CD4-positive, alpha-beta T cell (primary cell): ENCODE data around the gene TLR6. TPM values are rescaled to one million over a fixed set of nuclear protein-coding genes. Genes with fewer than 3 reads are reported as not detected.

Source experiments
- ATAC-seq: fragments of 200-7000 bp; cut with Tn5 transposase; one replicate; pipeline ENCODE4 v1.10.0; 2022; ENCODE audit warnings: mild to moderate bottlenecking; ENCODE audit not compliant: poor library complexity
- CTCF ChIA-PET: fragments of 350-600 bp; sonication (Branson Sonifier 250); formaldehyde crosslinking; loops from one replicate; lab custom pipeline; 2021; ENCODE audit warnings: antibody characterized with exemption, inconsistent platforms; lab: Charles Lee
- POLR2A ChIA-PET: fragments of 350-600 bp; sonication (Branson Sonifier 250); formaldehyde crosslinking; loops from one replicate; lab custom pipeline; 2021; ENCODE audit warnings: antibody characterized with exemption, inconsistent platforms; lab: Charles Lee
- DNase-seq, 14 experiments: peaks; one replicate each; pipeline ENCODE4 v3.0.0-alpha.2; 2013 to 2020; ENCODE audit warnings: mixed read lengths in 2 of 14
- H3K27ac ChIP-seq, 2 donors: one replicate each; pipeline versions ENCODE4 v1.5.1 to v1.7.0; 2013; ENCODE audit warnings: low read length in 2 of 2, low read depth in 1 of 2, mild to moderate bottlenecking in 1 of 2
- H3K27me3 ChIP-seq, 2 experiments: 1 replicate in 1 of 2; 2 replicates in 1 of 2; pipeline versions ENCODE4 v1.6.1 to v1.7.0; 2013; ENCODE audit warnings: low read length in 2 of 2, control low read depth in 1 of 2, mild to moderate bottlenecking in 1 of 2, moderate library complexity in 1 of 2; ENCODE audit not compliant: insufficient read depth in 2 of 2, control insufficient read depth in 1 of 2
- H3K36me3 ChIP-seq: one replicate; pipeline ENCODE4 v1.6.1; 2013; ENCODE audit warnings: low read length, control low read depth; ENCODE audit not compliant: insufficient read depth
- H3K4me1 ChIP-seq: one replicate; pipeline ENCODE4 v1.6.1; 2013; ENCODE audit warnings: low read length, control low read depth; ENCODE audit not compliant: insufficient read depth
- H3K4me3 ChIP-seq: one replicate; pipeline ENCODE4 v1.5.1; 2013; ENCODE audit warnings: mild to moderate bottlenecking, low read length, moderate library complexity
- H3K9me3 ChIP-seq, 2 experiments: 1 replicate in 1 of 2; 2 replicates in 1 of 2; pipeline versions ENCODE4 v1.6.1 to v1.7.0; 2013; ENCODE audit warnings: low read length in 2 of 2, mild to moderate bottlenecking in 2 of 2, control low read depth in 1 of 2, moderate library complexity in 1 of 2; ENCODE audit not compliant: control insufficient read depth in 1 of 2, insufficient read depth in 1 of 2
- H3K27ac Mint-ChIP-seq: one replicate; pipeline ENCODE4 v1.8.0; 2020; ENCODE audit warnings: mixed read lengths
- H3K27me3 Mint-ChIP-seq: one replicate; pipeline ENCODE4 v1.8.0; 2021; ENCODE audit warnings: mixed read lengths
- H3K36me3 Mint-ChIP-seq: one replicate; pipeline ENCODE4 v1.8.0; 2021; ENCODE audit warnings: low read depth, mixed read lengths
- H3K4me1 Mint-ChIP-seq: one replicate; pipeline ENCODE4 v1.8.0; 2021; ENCODE audit warnings: low read depth, mixed read lengths
- H3K4me3 Mint-ChIP-seq: one replicate; pipeline ENCODE4 v1.8.0; 2020; ENCODE audit warnings: mild to moderate bottlenecking, mixed read lengths
- H3K9me3 Mint-ChIP-seq: one replicate; pipeline ENCODE4 v1.8.0; 2020; ENCODE audit warnings: mixed read lengths
- CTCF ChIP-seq: fragments of 200-600 bp; IDR thresholded peaks from one replicate; pipeline ENCODE4 v1.8.0; 2022; ENCODE audit warnings: antibody characterized with exemption, mild to moderate bottlenecking
- intact Hi-C, 2 experiments: fragments of 100-400 bp; cut with DNase I in 1 of 2; cut with micrococcal nuclease in 1 of 2; formaldehyde crosslinking; loops; one replicate each; pipeline versions ENCODE4 v1.15.1 to v1.9.0; 2023 to 2025; cut with DNase I, micrococcal nuclease
- microRNA-seq: library from miRNA; unstranded; fragments of <30 nt; microRNA quantifications from one replicate; pipeline ENCODE4 v1.2.0, GENCODE V29; 2021; ENCODE audit warnings: borderline microRNAs expressed, borderline replicate concordance
- total RNA-seq, 174 experiments: library from RNA in 2 of 174; stranded (reverse) in 2 of 174; gene quantifications; one replicate each; pipeline ENCODE4 v1.2.3 and lab custom pipeline; 2021 to 2026

TLR6 gene
- total RNA-seq, 2 experiments from 2014 or later = 0.69 to 1.3 TPM

GRCh38 chr4:38775326-38775725 lies 81.3 kb downstream of the TLR6 start:
- peaks cover 13% of the 10 kb centered on the region for H3K9me3 Mint-ChIP-seq
- no peaks in the 10 kb centered on the region for H3K27me3 Mint-ChIP-seq
- no peak for TF ChIP-seq CTCF
- no peaks in the 10 kb centered on the region for H3K4me1 Mint-ChIP-seq
- POLR2A ChIA-PET = interaction anchor here (0.6 kb wide), 1 partner anchor 456 kb away, joined by 3 read pairs; no protein-coding TSS in a partner anchor
- no peak overlapping the region for H3K4me3 Mint-ChIP-seq
- Histone ChIP-seq H3K4me1 (no peaks in the 10 kb centered on the region), H3K4me3 (no peak overlapping the region), H3K27me3 (no peaks in the 10 kb centered on the region), H3K9me3 (no peaks in the 10 kb centered on the region), H3K36me3 (no peaks in the 10 kb centered on the region), H3K27ac (no peak overlapping the region)
- DNase-seq (no peak), ATAC-seq (no peak)
- H3K27ac Mint-ChIP-seq = no peak overlapping the region
- no peaks in the 10 kb centered on the region for H3K36me3 Mint-ChIP-seq
- CTCF ChIA-PET = no interaction called here
- intact Hi-C loops = no loop called here

- no peak overlapping the region for H3K27ac Mint-ChIP-seq
- H3K27ac ChIP-seq = no peak overlapping the region
- H3K4me3 Mint-ChIP-seq = no peak overlapping the region
- ATAC-seq (no peak), DNase-seq (no peak)
- TF ChIP-seq CTCF = no peak
- H3K36me3 ChIP-seq = no peaks in the 10 kb centered on the region
- H3K9me3 ChIP-seq = no peaks in the 10 kb centered on the region
- H3K4me1 Mint-ChIP-seq = no peaks in the 10 kb centered on the region
- no peaks in the 10 kb centered on the region for H3K4me1 ChIP-seq
- no peaks in the 10 kb centered on the region for H3K27me3 Mint-ChIP-seq
- intact Hi-C loops = no loop called here
- ChIA-PET CTCF (interaction anchor here (1.1 kb wide), 1 partner anchor 8 kb away, joined by 4 read pairs; the partner anchor contains the start of gene TLR10), POLR2A (no interaction called here)
- no peaks in the 10 kb centered on the region for H3K36me3 Mint-ChIP-seq
- H3K4me3 ChIP-seq = no peak overlapping the region
- peaks cover 13% of the 10 kb centered on the region for H3K9me3 Mint-ChIP-seq
- H3K27me3 ChIP-seq = no peaks in the 10 kb centered on the region
Measured at GRCh38 chr4:38774181-38774955, 82.2 kb downstream of the TLR6 start.

Small RNAs within 50 kb of the gene (microRNA-seq; reads per million reads assigned to microRNA genes)
- 2.0 reads per million, percentile 5 among the genes with 10 or more reads in this experiment for gene MIR574

Other genes starting within 250 kb of the TLR6 start
- 100 to 1,000 TPM; 203 to 204 TPM for gene KLF3, start 192.6 kb downstream of the TLR6 start, total RNA-seq
- not detected for gene TLR10, start 73.8 kb downstream of the TLR6 start, total RNA-seq
- 10 to 100 TPM; 16.2 to 16.3 TPM for gene TLR1, start 52.0 kb downstream of the TLR6 start, total RNA-seq
- not detected for gene FAM114A1, start 11.0 kb upstream of the TLR6 start, total RNA-seq
- 10 to 100 TPM; 18.4 TPM for gene TMEM156, start 175.6 kb upstream of the TLR6 start, total RNA-seq
- gene KLHL5, start 205.4 kb upstream of the TLR6 start, total RNA-seq = 10 to 100 TPM; 17.7 to 18.6 TPM